A549 (cell line): ENCODE measurements around the gene PKN3. TPM values are rescaled to one million over a fixed set of nuclear protein-coding genes. Genes with fewer than 3 reads are reported as not detected.

ENCODE experiments used
- ATAC-seq, 2 experiments: fragments of 200-7000 bp in 1 of 2; fragments of >200 bp in 1 of 2; cut with Nextera tagmentation in 1 of 2; cut with Tn5 transposase in 1 of 2; 3 replicates each; pipeline versions ENCODE4 v1.8.0 to v1.9.1; 2018 to 2020; ENCODE audit warnings: mild to moderate bottlenecking in 1 of 2, moderate library complexity in 1 of 2
- CTCF ChIA-PET: fragments of 300-600 bp; sonication (Branson Sonifier 250); formaldehyde crosslinking; extraction: SDS; loops from one replicate; lab custom pipeline; 2021; ENCODE audit warnings: antibody characterized with exemption, inconsistent platforms; lab: Yijun Ruan, JAX
- POLR2A ChIA-PET: fragments of 350-600 bp; formaldehyde crosslinking; extraction: SDS; loops from one replicate; lab custom pipeline; 2021; ENCODE audit warnings: antibody characterized with exemption, inconsistent platforms; lab: Yijun Ruan, JAX
- DNase-seq, 2 experiments: peaks; one replicate each; pipeline versions ENCODE4 v3.0.0 to v3.0.0-alpha.2; 2011 to 2016; ENCODE audit warnings: low read depth in 1 of 2, low spot score in 1 of 2
- FAIRE-seq: peaks from 2 replicates; lab custom pipeline; 2011; peaks lifted over from hg19 to GRCh38; lab: Jason Lieb, UNC
- H3K27ac ChIP-seq, 2 experiments: fragments of >200 bp; sonication (Bioruptor Twin); formaldehyde crosslinking; 3 replicates each; pipeline ENCODE4 v1.5.1; 2016 to 2017
- H3K4me1 ChIP-seq: fragments of >200 bp; sonication (Bioruptor Twin); formaldehyde crosslinking; 3 replicates; pipeline ENCODE4 v1.6.1; 2016
- H3K4me2 ChIP-seq: fragments of >200 bp; sonication (Bioruptor Twin); formaldehyde crosslinking; 3 replicates; pipeline ENCODE4 v1.6.1; 2016
- H3K4me3 ChIP-seq: fragments of >200 bp; sonication (Bioruptor Twin); formaldehyde crosslinking; 3 replicates; pipeline ENCODE4 v1.5.1; 2016
- H3K9me3 ChIP-seq: fragments of >200 bp; sonication (Bioruptor Twin); formaldehyde crosslinking; 3 replicates; pipeline ENCODE4 v1.6.1; 2016
- CBX2 ChIP-seq: fragments of 200-600 bp; sonication (generic); IDR thresholded peaks from 2 replicates; pipeline ENCODE4 v1.6.1; 2016; ENCODE audit warnings: low read depth, mild to moderate bottlenecking, borderline replicate concordance
- CHD4 ChIP-seq: fragments of 200-600 bp; sonication (generic); IDR thresholded peaks from 2 replicates; pipeline ENCODE4 v1.6.1; 2016; ENCODE audit warnings: antibody characterized with exemption, mild to moderate bottlenecking, borderline replicate concordance
- E2F6 ChIP-seq: IDR thresholded peaks from 2 replicates; pipeline ENCODE4 v1.6.1; 2012; ENCODE audit warnings: low read depth, borderline replicate concordance
- EHF ChIP-seq: fragments of 250-450 bp; sonication (Bioruptor Pico); IDR thresholded peaks from 2 replicates; pipeline ENCODE4 v1.5.0; 2020; ENCODE audit warnings: mild to moderate bottlenecking
- EHMT2 ChIP-seq: fragments of 200-600 bp; sonication (generic); IDR thresholded peaks from 2 replicates; pipeline ENCODE4 v1.6.1; 2016; ENCODE audit warnings: antibody characterized with exemption, low read depth, mild to moderate bottlenecking, moderate library complexity
- ELK1 ChIP-seq: fragments of 150-350 bp; IDR thresholded peaks from 2 replicates; pipeline ENCODE4 v1.6.1; 2014; ENCODE audit warnings: low read depth, mild to moderate bottlenecking, low read length
- FOXS1 ChIP-seq: fragments of 250-450 bp; sonication (Bioruptor Pico); IDR thresholded peaks from 2 replicates; pipeline ENCODE4 v1.5.0; 2020; ENCODE audit warnings: mild to moderate bottlenecking, moderate library complexity
- HDAC2 ChIP-seq: fragments of 200-600 bp; sonication (generic); IDR thresholded peaks from 2 replicates; pipeline ENCODE4 v1.6.1; 2016
- HOXB5 ChIP-seq: fragments of 250-450 bp; sonication (Bioruptor Pico); IDR thresholded peaks from 2 replicates; pipeline ENCODE4 v1.5.0; 2020; ENCODE audit warnings: mild to moderate bottlenecking, moderate library complexity
- JUNB ChIP-seq: fragments of >200 bp; sonication (Bioruptor Twin); formaldehyde crosslinking; IDR thresholded peaks from 2 replicates; pipeline ENCODE4 v1.6.1; 2016
- MAZ ChIP-seq: fragments of 150-350 bp; IDR thresholded peaks from 2 replicates; pipeline ENCODE4 v1.6.1; 2014; ENCODE audit warnings: antibody characterized with exemption, low read depth, low read length, borderline replicate concordance
- NPAS2 ChIP-seq: fragments of 250-450 bp; sonication (Bioruptor Pico); IDR thresholded peaks from 2 replicates; pipeline ENCODE4 v1.8.0; 2022; ENCODE audit warnings: mild to moderate bottlenecking, moderate library complexity, borderline replicate concordance
- PBX3 ChIP-seq: IDR thresholded peaks from 2 replicates; pipeline ENCODE4 v1.6.1; 2012
- PHF8 ChIP-seq: fragments of 200-600 bp; sonication (generic); IDR thresholded peaks from 2 replicates; pipeline ENCODE4 v1.6.1; 2016; ENCODE audit warnings: low read depth, mild to moderate bottlenecking, antibody characterized with exemption, moderate library complexity, borderline replicate concordance
- RAD21 ChIP-seq, 2 experiments: fragments of >200 bp in 1 of 2; sonication (Bioruptor Twin) in 1 of 2; formaldehyde crosslinking in 1 of 2; IDR thresholded peaks in 1 of 2; conservative IDR thresholded peaks in 1 of 2; 2 replicates in 1 of 2; 3 replicates in 1 of 2; pipeline ENCODE4 v1.6.1; 2012 to 2018; ENCODE audit warnings: inconsistent platforms in 1 of 2
- RCOR1 ChIP-seq: fragments of 150-350 bp; IDR thresholded peaks from 2 replicates; pipeline ENCODE4 v1.6.1; 2014; ENCODE audit warnings: antibody characterized with exemption, low read length, low read depth
- RFX5 ChIP-seq: fragments of 450-650 bp; IDR thresholded peaks from 2 replicates; pipeline ENCODE4 v1.7.1; 2014; ENCODE audit warnings: antibody characterized with exemption, mild to moderate bottlenecking, moderate library complexity
- TFCP2L1 ChIP-seq: fragments of 250-450 bp; sonication (Bioruptor Pico); IDR thresholded peaks from 2 replicates; pipeline ENCODE4 v1.5.0; 2021; ENCODE audit warnings: mild to moderate bottlenecking
- TP53 ChIP-seq: fragments of 250-450 bp; sonication (Bioruptor Pico); IDR thresholded peaks from 2 replicates; pipeline ENCODE4 v1.5.0; 2021; ENCODE audit warnings: mild to moderate bottlenecking, moderate library complexity
- ZC3H11A ChIP-seq: fragments of 450-650 bp; IDR thresholded peaks from 2 replicates; pipeline ENCODE4 v1.6.1; 2014; ENCODE audit warnings: antibody characterized with exemption, mild to moderate bottlenecking
- ZFP36 ChIP-seq: fragments of 450-650 bp; IDR thresholded peaks from 2 replicates; pipeline ENCODE4 v1.6.1; 2014; ENCODE audit warnings: borderline replicate concordance; ENCODE audit not compliant: partially characterized antibody
- ZSCAN20 ChIP-seq: fragments of 250-450 bp; sonication (Bioruptor Pico); IDR thresholded peaks from 2 replicates; pipeline ENCODE4 v1.8.0; 2022; ENCODE audit warnings: mild to moderate bottlenecking, moderate library complexity
- WGBS: methylation state at CpG from one replicate; pipeline ENCODE4 v1.1.6; 2017; ENCODE audit errors: missing lambda C conversion rate; 5-methylcytosine and 5-hydroxymethylcytosine counted together
- polyA plus RNA-seq, 4 experiments: library from polyadenylated mRNA; depleted of rRNA in 3 of 4; stranded (reverse); fragments of >200 nt; fragmentation: RNase III in 1 of 4; extraction: RNeasy Plus Mini Kit Qiagen cat#74134 plus additional on column Dnase treatment in 1 of 4; gene quantifications; 2 replicates in 3 of 4; 3 replicates in 1 of 4; pipeline ENCODE4 v1.2.3, GENCODE V29; 2011 to 2017
- TF ChIP-seq, protein P1 (sequence below): fragments of >200 bp; sonication (Bioruptor Twin); formaldehyde crosslinking; IDR thresholded peaks from 3 replicates; pipeline ENCODE4 v1.5.1; 2016
- TF ChIP-seq, protein P2 (sequence below): fragments of 250-450 bp; sonication (Bioruptor Pico); IDR thresholded peaks from 2 replicates; pipeline ENCODE4 v1.5.0; 2021; ENCODE audit warnings: mild to moderate bottlenecking, moderate library complexity, borderline replicate concordance

Gene PKN3
- polyA plus RNA-seq, 2 of the 4 experiments (the other 2 are of a cell fraction), result 9.0 to 14.1 TPM

DNA sequence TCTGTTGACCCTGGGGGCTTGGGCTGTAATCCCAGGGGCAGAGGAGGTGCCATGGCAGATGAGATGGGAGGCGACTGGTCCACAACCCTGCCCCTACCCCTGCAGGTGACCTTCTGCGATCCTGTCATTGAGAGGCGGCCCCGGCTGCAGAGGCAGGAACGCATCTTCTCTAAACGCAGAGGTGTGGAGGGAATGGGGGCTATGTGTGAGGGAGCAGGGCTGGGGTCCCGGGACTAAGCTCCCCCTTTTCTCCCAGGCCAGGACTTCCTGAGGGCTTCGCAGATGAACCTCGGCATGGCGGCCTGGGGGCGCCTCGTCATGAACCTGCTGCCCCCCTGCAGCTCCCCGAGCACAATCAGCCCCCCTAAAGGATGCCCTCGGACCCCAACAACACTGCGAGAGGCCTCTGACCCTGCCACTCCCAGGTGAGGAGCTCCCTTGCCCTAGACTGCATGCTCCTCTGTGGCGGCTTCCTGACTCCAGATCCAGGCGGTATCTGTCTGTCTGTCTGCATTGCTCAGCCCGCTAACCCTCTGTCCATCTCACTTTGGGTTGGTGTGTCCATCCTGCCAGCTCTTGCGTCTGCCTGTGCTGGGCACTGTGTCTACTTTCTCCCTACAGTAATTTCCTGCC, 11.8 kb downstream of the PKN3 start:
- ChIA-PET CTCF (interaction anchor here (0.7 to 7.5 kb wide), 5 partner anchors 10 to 89 kb away, joined by 3 to 44 read pairs (median 4); partner anchors contain the start of genes PKN3 and ZDHHC12), POLR2A (no interaction called here)
- no peak for TF ChIP-seq HDAC2
- TF ChIP-seq JUNB, result no peak
- no peak for TF ChIP-seq CBX2
- no peak for TF ChIP-seq ZSCAN20 (CRISPR knock-in tag)
- no peak for TF ChIP-seq ZC3H11A
- no peak for TF ChIP-seq ZFP36
- no peak for TF ChIP-seq PBX3
- peak; percentile 15 to 24; a peak in 2 of 6 replicates for ATAC-seq
- DNase-seq, result no peak
- Histone ChIP-seq H3K4me2 (no peak overlapping the region), H3K27ac (no peak overlapping the region), H3K4me3 (no peak overlapping the region), H3K9me3 (no peaks in the 10 kb centered on the region), H3K4me1 (no peaks in the 10 kb centered on the region)
- WGBS, result 95% methylated on average over 17 of the region's 19 CpGs
- FAIRE-seq, result no peak

DNA sequence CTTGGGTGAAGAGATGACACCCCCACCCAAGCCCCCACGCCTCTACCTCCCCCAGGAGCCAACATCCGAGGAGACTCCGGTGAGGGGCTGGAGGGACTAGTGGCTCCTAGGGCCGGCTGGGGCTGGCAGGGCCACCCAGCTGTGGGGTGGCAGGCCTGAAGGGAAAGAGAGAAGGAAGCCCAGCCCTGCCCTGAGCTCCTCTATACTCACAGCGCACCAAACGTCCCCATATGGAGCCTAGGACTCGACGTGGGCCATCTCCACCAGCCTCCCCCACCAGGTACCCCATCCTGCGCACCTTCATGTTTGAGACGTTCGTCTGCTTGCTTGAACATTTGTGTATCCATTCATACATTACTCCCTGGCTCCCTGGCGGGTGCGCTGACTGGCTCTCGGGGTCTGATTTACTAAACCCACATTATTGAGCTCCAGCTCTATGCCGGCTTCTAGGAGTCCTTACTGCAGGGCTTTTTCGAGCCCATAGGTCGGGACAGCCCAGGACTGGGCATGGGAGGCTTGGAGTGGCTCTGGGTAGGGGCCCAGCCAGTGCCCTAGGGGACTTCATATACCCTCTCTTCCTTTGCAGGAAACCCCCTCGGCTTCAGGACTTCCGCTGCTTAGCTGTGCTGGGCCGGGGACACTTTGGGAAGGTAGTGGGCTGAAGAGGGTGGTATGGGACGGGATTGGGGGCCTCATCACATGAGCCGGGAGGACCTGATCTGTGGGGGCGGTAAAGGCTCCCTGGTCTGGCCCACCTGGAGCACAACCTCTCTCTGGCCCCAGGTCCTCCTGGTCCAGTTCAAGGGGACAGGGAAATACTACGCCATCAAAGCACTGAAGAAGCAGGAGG, 12.5 kb downstream of the PKN3 start:
- no peaks in the 10 kb centered on the region for H3K4me1 ChIP-seq
- CTCF ChIA-PET, result interaction anchor here (0.7 to 7.5 kb wide), 6 partner anchors 10 to 88 kb away, joined by 3 to 44 read pairs (median 4); partner anchors contain the start of genes PKN3 and ZDHHC12
- no peak for FAIRE-seq
- no peak overlapping the region for H3K4me3 ChIP-seq
- POLR2A ChIA-PET, result no interaction called here
- ATAC-seq, result peak; percentile 11 to 32; a peak in 4 of 6 replicates
- H3K4me2 ChIP-seq, result no peak overlapping the region
- no peaks in the 10 kb centered on the region for H3K9me3 ChIP-seq
- 84% methylated on average over 19 of the region's 24 CpGs for WGBS
- TF ChIP-seq TFCP2L1 (no peak), HOXB5 (CRISPR knock-in tag) (no peak), TP53 (no peak), E2F6 (no peak), PBX3 (no peak), MAZ (no peak), EHF (CRISPR knock-in tag) (no peak), RCOR1 (no peak)
- TF ChIP-seq, protein P1, sequence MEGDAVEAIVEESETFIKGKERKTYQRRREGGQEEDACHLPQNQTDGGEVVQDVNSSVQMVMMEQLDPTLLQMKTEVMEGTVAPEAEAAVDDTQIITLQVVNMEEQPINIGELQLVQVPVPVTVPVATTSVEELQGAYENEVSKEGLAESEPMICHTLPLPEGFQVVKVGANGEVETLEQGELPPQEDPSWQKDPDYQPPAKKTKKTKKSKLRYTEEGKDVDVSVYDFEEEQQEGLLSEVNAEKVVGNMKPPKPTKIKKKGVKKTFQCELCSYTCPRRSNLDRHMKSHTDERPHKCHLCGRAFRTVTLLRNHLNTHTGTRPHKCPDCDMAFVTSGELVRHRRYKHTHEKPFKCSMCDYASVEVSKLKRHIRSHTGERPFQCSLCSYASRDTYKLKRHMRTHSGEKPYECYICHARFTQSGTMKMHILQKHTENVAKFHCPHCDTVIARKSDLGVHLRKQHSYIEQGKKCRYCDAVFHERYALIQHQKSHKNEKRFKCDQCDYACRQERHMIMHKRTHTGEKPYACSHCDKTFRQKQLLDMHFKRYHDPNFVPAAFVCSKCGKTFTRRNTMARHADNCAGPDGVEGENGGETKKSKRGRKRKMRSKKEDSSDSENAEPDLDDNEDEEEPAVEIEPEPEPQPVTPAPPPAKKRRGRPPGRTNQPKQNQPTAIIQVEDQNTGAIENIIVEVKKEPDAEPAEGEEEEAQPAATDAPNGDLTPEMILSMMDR, result no peak
- no peak overlapping the region for H3K27ac ChIP-seq
- no peak for DNase-seq

DNA sequence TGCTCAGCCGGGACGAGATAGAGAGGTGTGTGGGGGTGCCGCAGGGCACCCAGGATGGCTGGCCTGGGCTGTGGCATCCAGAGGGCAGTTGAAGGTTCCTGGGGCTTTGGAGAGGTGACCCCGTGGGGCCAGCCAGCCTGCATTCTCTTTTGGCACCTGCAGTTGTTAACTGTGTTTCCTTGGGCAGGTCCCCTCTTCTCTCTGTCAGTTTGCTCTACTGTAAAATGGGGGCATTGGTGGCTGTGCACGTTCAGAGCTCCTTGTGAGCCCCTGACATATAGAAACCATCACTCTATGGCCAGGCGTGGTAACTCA, 13.1 kb downstream of the PKN3 start:
- no peak overlapping the region for H3K4me2 ChIP-seq
- H3K4me1 ChIP-seq, result no peaks in the 10 kb centered on the region
- H3K4me3 ChIP-seq, result no peak overlapping the region
- H3K27ac ChIP-seq, result no peak overlapping the region
- no peaks in the 10 kb centered on the region for H3K9me3 ChIP-seq
- FAIRE-seq (no peak), DNase-seq (no peak), ATAC-seq (no peak)
- ChIA-PET POLR2A (no interaction called here), CTCF (interaction anchor here (0.9 to 7.5 kb wide), 3 partner anchors 10 to 14 kb away, joined by 3 to 44 read pairs (median 6); partner anchors contain the start of gene PKN3)
- WGBS, result 94% methylated on average over 6 of the region's 6 CpGs
- no peak for TF ChIP-seq ELK1
- TF ChIP-seq CHD4, result no peak
- TF ChIP-seq EHMT2, result no peak
- TF ChIP-seq RFX5, result no peak
- TF ChIP-seq, protein P2, sequence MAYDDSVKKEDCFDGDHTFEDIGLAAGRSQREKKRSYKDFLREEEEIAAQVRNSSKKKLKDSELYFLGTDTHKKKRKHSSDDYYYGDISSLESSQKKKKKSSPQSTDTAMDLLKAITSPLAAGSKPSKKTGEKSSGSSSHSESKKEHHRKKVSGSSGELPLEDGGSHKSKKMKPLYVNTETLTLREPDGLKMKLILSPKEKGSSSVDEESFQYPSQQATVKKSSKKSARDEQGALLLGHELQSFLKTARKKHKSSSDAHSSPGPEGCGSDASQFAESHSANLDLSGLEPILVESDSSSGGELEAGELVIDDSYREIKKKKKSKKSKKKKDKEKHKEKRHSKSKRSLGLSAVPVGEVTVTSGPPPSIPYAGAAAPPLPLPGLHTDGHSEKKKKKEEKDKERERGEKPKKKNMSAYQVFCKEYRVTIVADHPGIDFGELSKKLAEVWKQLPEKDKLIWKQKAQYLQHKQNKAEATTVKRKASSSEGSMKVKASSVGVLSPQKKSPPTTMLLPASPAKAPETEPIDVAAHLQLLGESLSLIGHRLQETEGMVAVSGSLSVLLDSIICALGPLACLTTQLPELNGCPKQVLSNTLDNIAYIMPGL (CRISPR knock-in tag), result no peak
- no peak for TF ChIP-seq ZC3H11A
- TF ChIP-seq CBX2, result no peak
- no peak for TF ChIP-seq FOXS1 (CRISPR knock-in tag)
- no peak for TF ChIP-seq JUNB
- TF ChIP-seq PHF8, result no peak
- no peak for TF ChIP-seq NPAS2 (CRISPR knock-in tag)
- TF ChIP-seq RAD21 (conservative IDR thresholded peaks at IDR 0.05 in 1 of 2, IDR thresholded peaks at IDR 0.05 in 1 of 2), result no peak
